IMR-90 (cell line): Measurements from ENCODE around the gene ALKBH5. TPM values are rescaled to one million over a fixed set of nuclear protein-coding genes. Genes with fewer than 3 reads are reported as not detected.

Source experiments
- ATAC-seq: fragments of 200-7000 bp; cut with Tn5 transposase; 2 replicates; pipeline ENCODE4 v1.9.1; 2020; ENCODE audit warnings: low read depth, mild to moderate bottlenecking, moderate library complexity
- BruUV-seq: library from RNA; stranded (reverse); fragments of 400-500 nt; replicated peaks from 2 replicates; lab custom pipeline; 2021; lab: Mats Ljungman, UMichigan
- CTCF ChIA-PET: fragments of 300-600 bp; formaldehyde crosslinking; extraction: SDS; loops from one replicate; lab custom pipeline; 2021; ENCODE audit warnings: antibody characterized with exemption; lab: Yijun Ruan, JAX
- POLR2A ChIA-PET: fragments of 300-600 bp; sonication (Branson Sonifier 250); formaldehyde crosslinking; loops from one replicate; lab custom pipeline; 2022; ENCODE audit warnings: antibody characterized with exemption; ENCODE audit not compliant: unreplicated experiment; lab: Charles Lee
- DNase-seq: peaks from one replicate; pipeline ENCODE4 v3.0.0; 2013
- H2AFZ ChIP-seq: replicated peaks from 2 replicates; pipeline ENCODE3; 2013; ENCODE audit warnings: low read length, mild to moderate bottlenecking; ENCODE audit not compliant: poor library complexity
- H2AK5ac ChIP-seq: 2 replicates; pipeline ENCODE4 v1.6.1; 2013; ENCODE audit warnings: low read depth, low read length, inconsistent platforms
- H2AK9ac ChIP-seq: replicated peaks from 2 replicates; pipeline ENCODE3; 2013; ENCODE audit warnings: mild to moderate bottlenecking, low read depth, low read length, moderate library complexity; ENCODE audit not compliant: poor library complexity
- H2BK120ac ChIP-seq: 2 replicates; pipeline ENCODE4 v1.6.1; 2013; ENCODE audit warnings: low read depth, low read length, inconsistent platforms
- H2BK15ac ChIP-seq: 3 replicates; pipeline ENCODE4 v1.6.1; 2013; ENCODE audit warnings: low read depth, low read length, inconsistent platforms
- H2BK20ac ChIP-seq: 2 replicates; pipeline ENCODE4 v1.6.1; 2013; ENCODE audit warnings: low read depth, mild to moderate bottlenecking, inconsistent platforms, low read length, moderate library complexity
- H2BK5ac ChIP-seq: 2 replicates; pipeline ENCODE4 v1.6.1; 2013; ENCODE audit warnings: mild to moderate bottlenecking, low read depth, low read length, inconsistent platforms; ENCODE audit not compliant: poor library complexity, severe bottlenecking
- H3K14ac ChIP-seq: replicated peaks from 2 replicates; pipeline ENCODE4 v1.6.1; 2013; ENCODE audit warnings: low read depth, low read length, inconsistent platforms
- H3K18ac ChIP-seq: 2 replicates; pipeline ENCODE4 v1.6.1; 2013; ENCODE audit warnings: low read depth, low read length, control low read depth
- H3K23ac ChIP-seq: 2 replicates; pipeline ENCODE4 v1.6.1; 2013; ENCODE audit warnings: low read depth, low read length, inconsistent platforms
- H3K27ac ChIP-seq: 2 replicates; pipeline ENCODE4 v1.5.1; 2013; ENCODE audit warnings: mild to moderate bottlenecking, control low read depth, low read length; ENCODE audit not compliant: insufficient read depth
- H3K27me3 ChIP-seq: 2 replicates; pipeline ENCODE4 v1.6.1; 2013; ENCODE audit warnings: low read length; ENCODE audit not compliant: control insufficient read depth, insufficient read depth
- H3K36me3 ChIP-seq: 2 replicates; pipeline ENCODE4 v1.6.1; 2013; ENCODE audit warnings: low read length, mixed read lengths; ENCODE audit not compliant: control insufficient read depth, insufficient read depth
- H3K4ac ChIP-seq: 2 replicates; pipeline ENCODE4 v1.6.1; 2013; ENCODE audit warnings: low read depth, low read length, inconsistent platforms
- H3K4me1 ChIP-seq: 2 replicates; pipeline ENCODE4 v1.6.1; 2013; ENCODE audit warnings: low read length, mixed read lengths; ENCODE audit not compliant: control insufficient read depth, insufficient read depth
- H3K4me2 ChIP-seq: 2 replicates; pipeline ENCODE4 v1.6.1; 2013; ENCODE audit warnings: low read depth, mild to moderate bottlenecking, control low read depth, low read length, moderate library complexity
- H3K4me3 ChIP-seq: 2 replicates; pipeline ENCODE4 v1.5.1; 2013; ENCODE audit warnings: low read depth, mild to moderate bottlenecking, control low read depth, low read length, moderate library complexity; ENCODE audit not compliant: insufficient read depth
- H3K56ac ChIP-seq: 2 replicates; pipeline ENCODE4 v1.6.1; 2013; ENCODE audit warnings: low read length, inconsistent platforms; ENCODE audit not compliant: insufficient read depth; ENCODE audit errors: extremely low read depth
- H3K79me1 ChIP-seq, 2 experiments: 2 replicates each; pipeline ENCODE4 v1.6.1; 2013; ENCODE audit warnings: low read length in 2 of 2, inconsistent platforms in 1 of 2, low read depth in 1 of 2
- H3K9ac ChIP-seq: 2 replicates; pipeline ENCODE4 v1.6.1; 2013; ENCODE audit warnings: low read depth, low read length, control low read depth
- H3K9me1 ChIP-seq: 2 replicates; pipeline ENCODE4 v1.6.1; 2013; ENCODE audit warnings: low read length, inconsistent platforms; ENCODE audit not compliant: insufficient read depth
- H3K9me3 ChIP-seq: 2 replicates; pipeline ENCODE4 v1.6.1; 2013; ENCODE audit warnings: low read length; ENCODE audit not compliant: control insufficient read depth, insufficient read depth
- H4K20me1 ChIP-seq: 2 replicates; pipeline ENCODE4 v1.6.1; 2013; ENCODE audit warnings: low read length, inconsistent platforms; ENCODE audit not compliant: insufficient read depth
- H4K5ac ChIP-seq: 2 replicates; pipeline ENCODE4 v1.6.1; 2013; ENCODE audit warnings: mild to moderate bottlenecking, low read depth, low read length, control low read depth
- H4K8ac ChIP-seq, 2 experiments: 2 replicates each; pipeline ENCODE4 v1.6.1; 2013; ENCODE audit warnings: low read depth in 2 of 2, low read length in 2 of 2, control low read depth in 1 of 2, inconsistent platforms in 1 of 2
- H4K91ac ChIP-seq: 2 replicates; pipeline ENCODE4 v1.6.1; 2013; ENCODE audit warnings: low read depth, low read length, inconsistent platforms; ENCODE audit not compliant: insufficient read depth
- BHLHE40 ChIP-seq: fragments of 150-350 bp; IDR thresholded peaks from 2 replicates; pipeline ENCODE4 v1.6.1; 2016; ENCODE audit warnings: mild to moderate bottlenecking, low read depth, low read length
- CEBPB ChIP-seq: IDR thresholded peaks from 2 replicates; pipeline ENCODE4 v1.6.1; 2012; ENCODE audit warnings: low read depth, low read length, improper control_type of control experiment
- CHD1 ChIP-seq: IDR thresholded peaks from 2 replicates; pipeline ENCODE4 v1.6.1; 2012; ENCODE audit warnings: low read depth, low read length, improper control_type of control experiment
- CTCF ChIP-seq: conservative IDR thresholded peaks from 2 replicates; pipeline ENCODE4 v1.5.1; 2012; ENCODE audit warnings: mild to moderate bottlenecking, low read depth, low read length, improper control_type of control experiment
- ELK1 ChIP-seq: fragments of 150-350 bp; IDR thresholded peaks from 2 replicates; pipeline ENCODE4 v1.6.1; 2016; ENCODE audit warnings: low read depth, mild to moderate bottlenecking, low read length, moderate library complexity, borderline replicate concordance
- FOS ChIP-seq: fragments of 150-350 bp; IDR thresholded peaks from 2 replicates; pipeline ENCODE4 v1.6.1; 2016; ENCODE audit warnings: low read depth, low read length
- MAFK ChIP-seq: IDR thresholded peaks from 2 replicates; pipeline ENCODE4 v1.6.1; 2012; ENCODE audit warnings: low read depth, low read length, improper control_type of control experiment
- MAZ ChIP-seq: IDR thresholded peaks from 2 replicates; pipeline ENCODE4 v1.6.1; 2012; ENCODE audit warnings: low read depth, mild to moderate bottlenecking, low read length, improper control_type of control experiment, moderate library complexity, borderline replicate concordance
- MXI1 ChIP-seq: IDR thresholded peaks from 2 replicates; pipeline ENCODE4 v1.6.1; 2012; ENCODE audit warnings: low read depth, mild to moderate bottlenecking, low read length, moderate library complexity, borderline replicate concordance
- NFE2L2 ChIP-seq: fragments of 150-350 bp; IDR thresholded peaks from 2 replicates; pipeline ENCODE4 v1.6.1; 2016; ENCODE audit warnings: low read depth, mild to moderate bottlenecking, low read length
- POLR2A ChIP-seq: IDR thresholded peaks from 2 replicates; pipeline ENCODE4 v1.6.1; 2012; ENCODE audit warnings: mild to moderate bottlenecking, low read depth, low read length
- RAD21 ChIP-seq: IDR thresholded peaks from 2 replicates; pipeline ENCODE4 v1.6.1; 2012; ENCODE audit warnings: low read length, improper control_type of control experiment
- RCOR1 ChIP-seq: IDR thresholded peaks from 2 replicates; pipeline ENCODE4 v1.6.1; 2012; ENCODE audit warnings: mild to moderate bottlenecking, low read length, improper control_type of control experiment; ENCODE audit not compliant: insufficient replicate concordance
- RFX5 ChIP-seq: IDR thresholded peaks from 2 replicates; pipeline ENCODE4 v1.8.0; 2012; ENCODE audit warnings: low read depth, mild to moderate bottlenecking, low read length, moderate library complexity
- SMC3 ChIP-seq: fragments of 150-350 bp; IDR thresholded peaks from 2 replicates; pipeline ENCODE4 v1.6.1; 2016; ENCODE audit warnings: low read depth, mild to moderate bottlenecking, antibody characterized with exemption, low read length, moderate library complexity
- whole genome bisulfite sequencing, 2 experiments: methylation state at CpG; one replicate each; pipeline versions ENCODE4 v1.1.5 to v1.1.7; 2013; ENCODE audit warnings: missing lambda C conversion rate in 2 of 2; ENCODE audit not compliant: insufficient read length in 1 of 2; ENCODE audit errors: extremely low coverage in 2 of 2; 5-methylcytosine and 5-hydroxymethylcytosine counted together
- dilution Hi-C: fragments of 300-500 bp; cut with HindIII; formaldehyde crosslinking; loops from one replicate; pipeline ENCODE4 v1.14.3; 2018; ENCODE audit warnings: low sequenced_read_pairs; ENCODE audit not compliant: unreplicated experiment
- in situ Hi-C: fragments of 300-500 bp; cut with MboI; formaldehyde crosslinking; loops from 3 replicates; pipeline ENCODE4 v1.14.3; 2019; ENCODE audit warnings: low sequenced_read_pairs, inconsistent platforms, mixed read lengths
- intact Hi-C: fragments of 100-400 bp; cut with micrococcal nuclease; formaldehyde crosslinking; loops from 2 replicates; pipeline ENCODE4 v1.10.0; 2022
- polyA plus RNA-seq, 3 experiments: library from polyadenylated mRNA; depleted of rRNA; stranded (reverse); fragments of >200 nt; gene quantifications; 2 replicates each; pipeline ENCODE4 v1.2.3, GENCODE V29; 2012; ENCODE audit warnings: low replicate concordance in 1 of 3
- total RNA-seq: library from RNA; depleted of rRNA; stranded (reverse); fragments of >200 nt; gene quantifications from 2 replicates; pipeline ENCODE4 v1.2.3, GENCODE V29; 2012
- TF ChIP-seq, protein P1 (sequence below): fragments of 150-350 bp; IDR thresholded peaks from 2 replicates; pipeline ENCODE4 v1.6.1; 2017; ENCODE audit warnings: mild to moderate bottlenecking, antibody characterized with exemption, low read length, low read depth

The ALKBH5 gene
- total and polyA plus RNA-seq, 2 of the 4 experiments (the other 2 are of a cell fraction) = 57.6 to 79.6 TPM

- in situ Hi-C loops = no loop called here
- POLR2A ChIA-PET = no interaction called here
These were observed 3.6 kb downstream of the ALKBH5 start for GRCh38 chr17:18187226-18187625.

More at GRCh38 chr17:18187226-18187625, 3.6 kb downstream of the ALKBH5 start:
- Histone ChIP-seq H3K27ac (no peak overlapping the region), H4K8ac (no peak overlapping the region), H2BK20ac (no peak overlapping the region), H3K27me3 (no peaks in the 10 kb centered on the region), H3K79me1 (peaks cover 12 to 76% of the 10 kb centered on the region in 2 experiments), H2BK120ac (no peak overlapping the region), H3K4me1 (peaks cover 36% of the 10 kb centered on the region), H4K91ac (no peak overlapping the region), H2AK5ac (peak overlapping the region; percentile 35; the same call in 1 of the 2 replicates), H2BK5ac (no peak overlapping the region), H3K23ac (peak overlapping the region; percentile 96), H2BK15ac (no peak overlapping the region), H2AFZ (no peak overlapping the region), H3K18ac (no peak overlapping the region), H3K4me2 (peak overlapping the region; percentile 89), H2AK9ac (no peak overlapping the region), H3K4me3 (peak overlapping the region; percentile 51), H3K14ac (peak overlapping the region; percentile 69), H4K5ac (no peak overlapping the region), H3K4ac (peak overlapping the region; percentile 22; the same call in 1 of the 2 replicates), H3K56ac (no peak overlapping the region), H3K9ac (peak overlapping the region; percentile 65), H4K20me1 (peaks cover 80% of the 10 kb centered on the region), H3K36me3 (peaks cover 29% of the 10 kb centered on the region), H3K9me1 (peaks cover 39% of the 10 kb centered on the region), H3K9me3 (no peaks in the 10 kb centered on the region)
- no TSS peak for BruUV-seq
- WGBS, 2 experiments = 65% methylated on average over 2 of the region's 2 CpGs; no CpG with 5 or more reads in 1 of the 2 experiments
- dilution Hi-C loops (no loop called here), intact Hi-C loops (no loop called here)
- DNase-seq (no peak), ATAC-seq (no peak)
- CTCF ChIA-PET = no interaction called here
- TF ChIP-seq RFX5 = no peak
- TF ChIP-seq RCOR1 = no peak
- no peak for TF ChIP-seq CTCF
- TF ChIP-seq SMC3 = no peak
- TF ChIP-seq, protein P1, sequence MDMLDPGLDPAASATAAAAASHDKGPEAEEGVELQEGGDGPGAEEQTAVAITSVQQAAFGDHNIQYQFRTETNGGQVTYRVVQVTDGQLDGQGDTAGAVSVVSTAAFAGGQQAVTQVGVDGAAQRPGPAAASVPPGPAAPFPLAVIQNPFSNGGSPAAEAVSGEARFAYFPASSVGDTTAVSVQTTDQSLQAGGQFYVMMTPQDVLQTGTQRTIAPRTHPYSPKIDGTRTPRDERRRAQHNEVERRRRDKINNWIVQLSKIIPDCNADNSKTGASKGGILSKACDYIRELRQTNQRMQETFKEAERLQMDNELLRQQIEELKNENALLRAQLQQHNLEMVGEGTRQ = no peak
- no peak; the same call in 1 of the 2 replicates for TF ChIP-seq MXI1
- no peak for TF ChIP-seq RAD21
- TF ChIP-seq FOS = no peak
- no peak for TF ChIP-seq MAZ
- TF ChIP-seq MAFK = no peak
- TF ChIP-seq BHLHE40 = no peak
- no peak for TF ChIP-seq POLR2A
- TF ChIP-seq CEBPB = no peak
- no peak for TF ChIP-seq ELK1
- no peak for TF ChIP-seq CHD1
- no peak for TF ChIP-seq NFE2L2
